Measurements from ENCODE around the gene FIGLA. TPM values are rescaled to one million over a fixed set of nuclear protein-coding genes. Genes with fewer than 3 reads are reported as not detected.

FIGLA gene
- total RNA-seq, 1 experiment from 2014 or later: not detected

- Mint-ChIP-seq H3K9me3 (no peaks in the 10 kb centered on the region), H3K36me3 (ENCODE audit: insufficient read depth in 1 of 3, low read depth in 3 of 3) (no peaks in the 10 kb centered on the region), H3K27ac (no peak overlapping the region; a peak in 1 of 7 replicates), H3K4me1 (peaks cover 9 to 10% of the 10 kb centered on the region in 2 experiments), H3K27me3 (ENCODE audit: low read depth) (peaks cover 19% of the 10 kb centered on the region), H3K4me3 (no peak overlapping the region)
- Histone ChIP-seq H3K9me3 (ENCODE audit: control insufficient read depth, low read depth, low read length) (no peaks in the 10 kb centered on the region), H3K23me2 (ENCODE audit: insufficient read length, low read depth, low read length, poor library complexity, severe bottlenecking) (no peaks in the 10 kb centered on the region), H3K79me1 (ENCODE audit: insufficient read depth, low read depth, low read length, poor library complexity, severe bottlenecking) (no peaks in the 10 kb centered on the region), H4K5ac (ENCODE audit: insufficient read length, low read depth, low read length) (no peak overlapping the region), H4K20me1 (ENCODE audit: control insufficient read depth, insufficient read depth, insufficient read length) (no peaks in the 10 kb centered on the region), H3K14ac (ENCODE audit: insufficient read depth, low read length) (no peak overlapping the region), H2BK5ac (ENCODE audit: insufficient read length, low read length) (no peak overlapping the region), H3K27ac (ENCODE audit: insufficient read length, low read depth, low read length) (no peak overlapping the region), H3K56ac (ENCODE audit: insufficient read length, low read depth, low read length) (no peak overlapping the region), H3K23ac (ENCODE audit: insufficient read length, low read depth, low read length) (no peak overlapping the region), H2BK120ac (ENCODE audit: low read depth, low read length, poor library complexity, severe bottlenecking) (no peak overlapping the region), H2BK20ac (ENCODE audit: low read depth, low read length, poor library complexity, severe bottlenecking) (no peak overlapping the region), H3K18ac (ENCODE audit: insufficient read length, low read depth, low read length) (no peak overlapping the region), H3K4me2 (ENCODE audit: insufficient read depth, insufficient read length, low read length) (no peak overlapping the region), H3K4ac (ENCODE audit: low read depth, low read length) (no peak overlapping the region), H2AFZ (ENCODE audit: low read length) (no peak overlapping the region), H3T11ph (ENCODE audit: low read length) (no peak overlapping the region), H2BK15ac (ENCODE audit: low read depth, low read length) (no peak overlapping the region), H4K91ac (ENCODE audit: insufficient read length, low read depth, low read length) (no peak overlapping the region), H3K79me2 (ENCODE audit: insufficient read depth, low read length) (no peaks in the 10 kb centered on the region), H3K27me3 (ENCODE audit: insufficient read depth, low read length) (no peaks in the 10 kb centered on the region; the same call in 1 of the 2 replicates), H2AK5ac (ENCODE audit: insufficient read length, low read length) (no peak overlapping the region), H3K9ac (ENCODE audit: extremely low read depth, insufficient read length, low read length) (no peak overlapping the region), H2BK12ac (ENCODE audit: insufficient read length, low read depth, low read length) (no peak overlapping the region), H4K8ac (replicated peaks; ENCODE audit: insufficient read length, low read depth, low read length) (no peak overlapping the region), H3K4me1 (ENCODE audit: insufficient read depth, low read length) (no peaks in the 10 kb centered on the region)
- TF ChIP-seq, protein P1, sequence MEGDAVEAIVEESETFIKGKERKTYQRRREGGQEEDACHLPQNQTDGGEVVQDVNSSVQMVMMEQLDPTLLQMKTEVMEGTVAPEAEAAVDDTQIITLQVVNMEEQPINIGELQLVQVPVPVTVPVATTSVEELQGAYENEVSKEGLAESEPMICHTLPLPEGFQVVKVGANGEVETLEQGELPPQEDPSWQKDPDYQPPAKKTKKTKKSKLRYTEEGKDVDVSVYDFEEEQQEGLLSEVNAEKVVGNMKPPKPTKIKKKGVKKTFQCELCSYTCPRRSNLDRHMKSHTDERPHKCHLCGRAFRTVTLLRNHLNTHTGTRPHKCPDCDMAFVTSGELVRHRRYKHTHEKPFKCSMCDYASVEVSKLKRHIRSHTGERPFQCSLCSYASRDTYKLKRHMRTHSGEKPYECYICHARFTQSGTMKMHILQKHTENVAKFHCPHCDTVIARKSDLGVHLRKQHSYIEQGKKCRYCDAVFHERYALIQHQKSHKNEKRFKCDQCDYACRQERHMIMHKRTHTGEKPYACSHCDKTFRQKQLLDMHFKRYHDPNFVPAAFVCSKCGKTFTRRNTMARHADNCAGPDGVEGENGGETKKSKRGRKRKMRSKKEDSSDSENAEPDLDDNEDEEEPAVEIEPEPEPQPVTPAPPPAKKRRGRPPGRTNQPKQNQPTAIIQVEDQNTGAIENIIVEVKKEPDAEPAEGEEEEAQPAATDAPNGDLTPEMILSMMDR (conservative IDR thresholded peaks at IDR 0.05): no peak
- no CpG with 5 or more reads among the region's 8 CpGs for WGBS (ENCODE audit: extremely low coverage, insufficient read length, low lambda C conversion rate)
- no peak for DNase-seq
Observed at GRCh38 chr2:70779911-70780545, 10.4 kb downstream of the FIGLA start.

Measured in H9 (cell line).